ENCODE measurements around the gene ADD1.

Gene ADD1

DNA sequence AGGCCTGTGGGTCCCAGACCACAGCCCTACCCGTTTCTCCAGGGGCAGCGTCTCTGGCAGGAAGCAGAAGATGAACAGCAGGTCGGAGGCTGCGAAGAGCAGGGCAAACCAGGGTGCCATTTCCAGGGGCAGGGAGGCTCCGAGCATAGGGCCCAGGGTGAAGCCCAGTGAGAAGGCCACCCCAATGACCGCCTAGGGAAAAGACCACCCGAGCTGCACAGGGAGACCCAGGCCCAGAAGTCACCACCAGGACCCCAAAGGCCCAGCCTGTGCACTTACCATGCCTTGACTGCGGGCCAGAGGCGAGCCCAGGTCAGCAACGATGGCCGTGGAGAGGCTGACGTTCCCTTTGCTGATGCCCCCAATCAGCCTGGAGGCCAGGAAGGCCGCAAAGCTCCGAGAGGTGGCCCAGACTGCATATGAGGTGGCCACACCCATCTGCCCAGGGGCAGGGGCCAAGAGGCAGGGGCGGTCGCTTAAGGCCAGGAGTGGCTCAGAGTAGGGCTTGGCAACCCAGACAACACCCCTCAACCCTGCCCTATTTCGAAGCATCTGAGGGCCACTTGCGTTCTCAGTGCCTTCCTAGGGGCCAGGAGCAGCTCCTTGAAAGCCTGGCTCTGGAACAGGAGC lies 88.8 kb downstream of the ADD1 start:
- ChIA-PET POLR2A (ENCODE audit: low non-redundant PET) (no interaction called here), CTCF (no interaction called here)
- H3K27ac ChIP-seq: peak overlapping the region; percentile 92
- DNase-seq (ENCODE audit: low spot score): no peak
- TF ChIP-seq, protein P1, sequence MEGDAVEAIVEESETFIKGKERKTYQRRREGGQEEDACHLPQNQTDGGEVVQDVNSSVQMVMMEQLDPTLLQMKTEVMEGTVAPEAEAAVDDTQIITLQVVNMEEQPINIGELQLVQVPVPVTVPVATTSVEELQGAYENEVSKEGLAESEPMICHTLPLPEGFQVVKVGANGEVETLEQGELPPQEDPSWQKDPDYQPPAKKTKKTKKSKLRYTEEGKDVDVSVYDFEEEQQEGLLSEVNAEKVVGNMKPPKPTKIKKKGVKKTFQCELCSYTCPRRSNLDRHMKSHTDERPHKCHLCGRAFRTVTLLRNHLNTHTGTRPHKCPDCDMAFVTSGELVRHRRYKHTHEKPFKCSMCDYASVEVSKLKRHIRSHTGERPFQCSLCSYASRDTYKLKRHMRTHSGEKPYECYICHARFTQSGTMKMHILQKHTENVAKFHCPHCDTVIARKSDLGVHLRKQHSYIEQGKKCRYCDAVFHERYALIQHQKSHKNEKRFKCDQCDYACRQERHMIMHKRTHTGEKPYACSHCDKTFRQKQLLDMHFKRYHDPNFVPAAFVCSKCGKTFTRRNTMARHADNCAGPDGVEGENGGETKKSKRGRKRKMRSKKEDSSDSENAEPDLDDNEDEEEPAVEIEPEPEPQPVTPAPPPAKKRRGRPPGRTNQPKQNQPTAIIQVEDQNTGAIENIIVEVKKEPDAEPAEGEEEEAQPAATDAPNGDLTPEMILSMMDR (conservative IDR thresholded peaks at IDR 0.05; ENCODE audit: low read depth): no peak

DNA sequence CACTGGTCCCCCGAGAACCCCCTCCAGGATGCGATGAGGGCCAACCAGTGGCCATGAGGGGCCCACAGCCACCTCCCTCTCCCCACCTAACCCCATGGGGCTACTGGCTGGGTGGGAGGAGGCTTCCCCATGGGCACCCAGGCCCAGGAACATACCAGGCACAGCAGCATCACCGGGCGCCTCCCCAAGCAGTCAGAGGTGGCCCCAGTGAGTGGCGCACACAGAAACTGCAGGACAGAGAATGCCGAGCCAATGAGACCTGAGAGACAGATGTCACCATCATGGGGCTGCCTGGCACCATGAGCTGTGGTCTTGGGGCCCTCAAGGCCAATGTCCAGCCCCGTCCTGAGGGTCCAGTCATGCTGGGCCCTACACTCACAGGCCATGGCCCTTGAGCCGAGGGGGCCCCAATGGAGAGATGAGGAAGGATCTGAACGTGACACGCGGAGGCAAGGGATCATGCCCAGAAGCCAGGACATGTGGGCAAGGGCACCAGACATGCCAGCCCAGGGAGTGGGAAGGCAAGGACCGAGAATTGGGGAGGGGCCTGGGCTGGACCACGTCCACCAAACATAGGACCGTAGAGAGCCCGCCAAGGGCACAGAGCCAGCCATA lies 89.4 kb downstream of the ADD1 start:
- H3K27ac ChIP-seq: peak overlapping the region; percentile 92
- TF ChIP-seq, protein P1 (conservative IDR thresholded peaks at IDR 0.05; ENCODE audit: low read depth): no peak
- POLR2A ChIA-PET (ENCODE audit: low non-redundant PET): no interaction called here
- no peak for DNase-seq (ENCODE audit: low spot score)
- CTCF ChIA-PET: no interaction called here

DNA sequence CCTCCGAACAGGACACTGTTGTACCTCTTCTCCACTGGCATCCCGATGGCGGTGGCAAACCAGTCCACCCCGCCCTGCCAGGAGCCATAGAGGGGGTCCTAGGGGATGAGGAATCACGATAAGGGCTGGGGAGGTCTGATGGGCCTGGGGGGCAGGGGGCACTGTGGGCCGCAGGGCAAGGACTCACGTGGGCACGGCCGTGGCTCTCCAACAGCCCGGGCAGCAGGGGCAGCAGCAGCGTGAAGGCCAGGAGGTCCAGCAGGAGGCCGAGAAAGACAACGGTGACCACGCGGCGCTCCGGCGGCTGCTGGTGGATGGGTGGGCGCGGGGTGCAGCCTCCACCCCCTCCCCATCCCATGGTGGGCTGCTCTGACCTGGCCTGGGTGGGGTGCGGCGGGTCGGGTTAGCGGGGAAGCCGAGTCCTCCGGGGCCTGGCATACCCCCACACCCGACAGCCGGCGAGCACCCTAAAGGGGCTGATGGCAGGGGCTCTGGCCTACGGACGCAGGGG lies 90.0 kb downstream of the ADD1 start:
- no peak for DNase-seq (ENCODE audit: low spot score)
- CTCF ChIA-PET: no interaction called here
- TF ChIP-seq, protein P1 (conservative IDR thresholded peaks at IDR 0.05; ENCODE audit: low read depth): no peak
- peak overlapping the region; percentile 92 for H3K27ac ChIP-seq
- POLR2A ChIA-PET (ENCODE audit: low non-redundant PET): no interaction called here

DNA sequence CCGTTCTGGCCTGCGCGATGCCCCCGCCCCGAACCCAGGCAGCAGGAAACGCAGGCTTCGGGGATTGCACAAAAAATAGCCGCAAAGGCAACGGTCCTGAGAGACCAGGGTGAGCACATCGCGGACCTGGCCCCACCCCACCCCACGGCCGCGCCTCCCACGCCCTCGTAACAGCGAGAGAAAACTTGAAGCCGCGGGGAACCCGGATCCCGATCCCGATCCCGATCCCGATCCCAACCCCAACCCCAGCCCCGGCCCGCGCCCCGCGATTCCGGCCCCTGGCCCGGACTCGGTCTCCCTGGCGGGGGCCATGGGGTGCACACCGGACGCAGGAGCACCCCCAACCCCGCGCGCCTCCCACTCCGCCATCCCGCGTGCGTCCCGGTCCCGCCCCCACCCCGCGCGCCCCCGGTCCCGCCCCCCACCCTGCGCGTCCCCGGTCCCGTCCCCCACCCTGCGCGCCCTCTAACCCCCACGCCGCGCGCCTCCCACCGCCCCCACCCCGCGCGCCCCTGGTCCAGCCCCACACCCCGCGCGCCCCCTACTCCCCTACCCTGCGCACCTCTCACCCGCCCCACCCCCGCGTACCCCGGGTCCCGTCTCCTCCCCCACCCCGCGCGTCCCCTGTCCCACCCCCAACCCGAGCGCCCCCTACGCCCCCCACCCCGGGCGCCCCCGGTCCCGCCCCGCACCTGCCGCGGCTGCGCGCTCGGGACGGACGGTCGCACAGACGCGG lies 90.6 kb downstream of the ADD1 start:
- TF ChIP-seq, protein P1 (conservative IDR thresholded peaks at IDR 0.05; ENCODE audit: low read depth): no peak
- no peak for DNase-seq (ENCODE audit: low spot score)
- peak overlapping the region; percentile 92 for H3K27ac ChIP-seq
- ChIA-PET POLR2A (ENCODE audit: low non-redundant PET) (no interaction called here), CTCF (no interaction called here)

DNA sequence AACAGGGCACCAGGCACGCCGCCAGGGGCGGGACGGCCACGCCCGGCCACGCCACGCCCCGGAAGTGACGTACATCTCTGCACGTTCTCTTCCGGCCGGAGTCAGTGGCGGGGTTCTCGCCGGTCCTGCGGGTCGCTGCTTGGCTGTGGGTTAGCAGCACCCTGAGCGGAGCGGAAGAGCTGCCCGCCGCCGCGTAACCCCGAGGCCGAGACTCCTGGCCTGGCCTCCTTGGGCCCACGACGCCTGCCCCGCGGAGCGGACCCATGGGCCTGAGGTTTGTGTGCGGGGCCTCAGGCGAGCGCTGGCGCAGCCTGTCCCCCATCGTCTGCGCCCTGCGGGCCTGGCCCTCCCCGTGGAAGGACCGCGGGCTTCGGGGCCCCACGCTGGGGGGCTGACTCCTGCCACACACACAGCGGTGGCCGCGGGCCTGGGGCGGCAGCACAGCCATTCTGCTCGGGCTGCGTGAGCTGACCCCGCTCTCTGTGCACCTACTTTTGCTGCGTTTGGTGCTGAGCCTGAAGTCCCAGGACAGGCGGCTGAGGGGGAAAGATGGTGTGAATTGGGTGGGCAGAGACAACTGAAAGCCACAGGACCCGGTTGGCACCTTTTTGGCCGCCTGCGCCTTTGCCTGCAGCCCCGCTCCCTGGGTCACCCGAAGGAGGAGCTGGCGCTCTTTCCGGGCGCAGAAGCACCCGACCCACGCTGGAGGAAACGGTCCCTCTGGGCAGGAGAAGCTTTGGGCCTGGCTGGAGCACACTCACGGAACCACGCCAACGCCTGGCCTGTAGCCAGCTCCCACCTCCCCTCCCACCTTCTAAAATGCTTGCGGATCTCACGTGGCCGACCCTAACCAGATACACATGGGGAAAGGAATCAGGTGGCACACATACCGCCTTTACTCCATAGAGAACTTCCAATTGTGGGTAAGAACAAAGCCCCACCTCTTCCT lies 91.4 kb downstream of the ADD1 start:
- H3K27ac ChIP-seq: peak overlapping the region; percentile 92
- POLR2A ChIA-PET (ENCODE audit: low non-redundant PET): interaction anchor here (0.6 kb wide), 1 partner anchor 26 kb away, joined by 3 read pairs; no protein-coding TSS in a partner anchor
- CTCF ChIA-PET: no interaction called here
- DNase-seq (ENCODE audit: low spot score): peak; percentile 70
- TF ChIP-seq, protein P1 (conservative IDR thresholded peaks at IDR 0.05; ENCODE audit: low read depth): no peak

Data from RWPE1 (cell line).